HepG2 (cell line): Measurements from ENCODE around the gene COL9A3. TPM values are rescaled to one million over a fixed set of nuclear protein-coding genes. Genes with fewer than 3 reads are reported as not detected.
A peak's percentile ranks its signal among the peaks of the same experiment; 100 is the strongest.

ENCODE experiments used
- ATAC-seq: fragments of 200-7000 bp; cut with Tn5 transposase; 3 replicates; pipeline ENCODE4 v1.9.1; 2020; ENCODE audit warnings: mild to moderate bottlenecking, moderate library complexity
- BruUV-seq: library from RNA; stranded (reverse); fragments of 400-500 nt; replicated peaks from 2 replicates; lab custom pipeline; 2021; lab: Mats Ljungman, UMichigan
- CTCF ChIA-PET: fragments of 300-600 bp; formaldehyde crosslinking; extraction: SDS; loops from one replicate; lab custom pipeline; 2021; ENCODE audit warnings: low total read pairs, inconsistent platforms, low intra/inter-chr PET ratio; lab: Yijun Ruan, JAX
- POLR2A ChIA-PET: fragments of 350-600 bp; sonication (Branson Sonifier 250); formaldehyde crosslinking; loops from one replicate; lab custom pipeline; 2020; ENCODE audit warnings: antibody characterized with exemption, inconsistent platforms; lab: Yijun Ruan, JAX
- DNase-seq: peaks from one replicate; pipeline ENCODE4 v3.0.0-alpha.2; 2015; ENCODE audit warnings: low spot score
- FAIRE-seq: peaks from 3 replicates; lab custom pipeline; 2011; peaks lifted over from hg19 to GRCh38; lab: Jason Lieb, UNC
- H2AFZ ChIP-seq: one replicate; pipeline ENCODE4 v1.6.1; 2011; ENCODE audit warnings: low read length, inconsistent platforms
- H3K27ac ChIP-seq: fragments of 300-600 bp; 3 replicates; pipeline ENCODE4 v1.8.0; 2011; ENCODE audit warnings: mixed run types, mild to moderate bottlenecking, mixed read lengths, low read length, inconsistent platforms; ENCODE audit not compliant: insufficient read depth; ENCODE audit errors: extremely low read length
- H3K27me3 ChIP-seq, 2 experiments: fragments of 200-600 bp in 1 of 2; 2 replicates in 1 of 2; 3 replicates in 1 of 2; pipeline versions ENCODE4 v1.6.0 to v1.8.0; 2011; ENCODE audit warnings: low read length in 2 of 2, mild to moderate bottlenecking in 2 of 2, moderate library complexity in 2 of 2, inconsistent platforms in 1 of 2; ENCODE audit not compliant: insufficient read depth in 2 of 2, control insufficient read depth in 1 of 2
- H3K36me3 ChIP-seq, 2 experiments: fragments of 200-600 bp in 1 of 2; replicated peaks in 1 of 2; 2 replicates in 1 of 2; 3 replicates in 1 of 2; pipeline versions ENCODE4 v1.5.1 to v1.8.0; 2011; ENCODE audit warnings: low read length in 2 of 2, inconsistent platforms in 1 of 2; ENCODE audit not compliant: insufficient read depth in 2 of 2, control insufficient read depth in 1 of 2
- H3K4me1 ChIP-seq: 2 replicates; pipeline ENCODE4 v1.5.1; 2012; ENCODE audit warnings: low read length, inconsistent platforms; ENCODE audit not compliant: insufficient read depth
- H3K4me2 ChIP-seq: 2 replicates; pipeline ENCODE4 v1.6.0; 2011; ENCODE audit warnings: low read depth, low read length, inconsistent platforms
- H3K4me3 ChIP-seq, 3 experiments: fragments of 200-600 bp in 1 of 3; sonication (generic), shearing (Covaris generic) in 1 of 3; replicated peaks in 1 of 3; 2 replicates each; pipeline ENCODE4 v1.5.1; 2011 to 2016; ENCODE audit warnings: low read length in 3 of 3, inconsistent platforms in 2 of 3, low read depth in 2 of 3, mild to moderate bottlenecking in 2 of 3, control low read depth in 1 of 3, mixed read lengths in 1 of 3; ENCODE audit not compliant: insufficient read depth in 1 of 3
- H3K79me2 ChIP-seq: one replicate; pipeline ENCODE4 v1.6.1; 2011; ENCODE audit warnings: low read length, inconsistent platforms; ENCODE audit not compliant: insufficient read depth
- H3K9ac ChIP-seq: 2 replicates; pipeline ENCODE4 v1.6.0; 2011; ENCODE audit warnings: mild to moderate bottlenecking, low read depth, low read length, inconsistent platforms; ENCODE audit not compliant: insufficient read depth
- H3K9me3 ChIP-seq: 2 replicates; pipeline ENCODE4 v1.5.1; 2012; ENCODE audit warnings: mild to moderate bottlenecking, low read length
- H4K20me1 ChIP-seq: 2 replicates; pipeline ENCODE4 v1.6.0; 2011; ENCODE audit warnings: inconsistent platforms, mild to moderate bottlenecking, low read length, moderate library complexity; ENCODE audit not compliant: insufficient read depth
- ATRX ChIP-seq: sonication (generic); formaldehyde crosslinking; IDR thresholded peaks from 2 replicates; pipeline ENCODE4 v1.4.0; 2020; ENCODE audit warnings: missing genetic modification reagents, borderline replicate concordance
- HOXA5 ChIP-seq: sonication (generic); formaldehyde crosslinking; IDR thresholded peaks from 2 replicates; pipeline ENCODE4 v1.4.0; 2020; ENCODE audit warnings: missing genetic modification reagents
- MED8 ChIP-seq: sonication (generic); formaldehyde crosslinking; IDR thresholded peaks from 2 replicates; pipeline ENCODE4 v1.8.1; 2023; ENCODE audit warnings: mild to moderate bottlenecking, missing genetic modification reagents; ENCODE audit not compliant: insufficient replicate concordance
- TRIM22 ChIP-seq: fragments of 450-650 bp; IDR thresholded peaks from 2 replicates; pipeline ENCODE4 v1.6.1; 2017
- ZNF572 ChIP-seq: sonication (generic); formaldehyde crosslinking; IDR thresholded peaks from 2 replicates; pipeline ENCODE4 v1.5.1; 2020; ENCODE audit warnings: mild to moderate bottlenecking, missing genetic modification reagents
- WGBS: methylation state at CpG from one replicate; pipeline ENCODE4 v1.1.6; 2017; ENCODE audit warnings: low lambda C conversion rate; 5-methylcytosine and 5-hydroxymethylcytosine counted together
- in situ Hi-C: cut with HindIII; loops from 2 replicates; pipeline ENCODE4 v1.10.0; 2017; ENCODE audit warnings: low pct_unique_long_range_greater_than_20kb; ENCODE audit not compliant: extremely low pct_ligation_motif_present
- intact Hi-C: fragments of 100-400 bp; cut with micrococcal nuclease; formaldehyde crosslinking; loops from one replicate; pipeline ENCODE4 v1.10.0; 2022; ENCODE audit not compliant: unreplicated experiment
- polyA plus RNA-seq, 8 experiments: library from polyadenylated mRNA; depleted of rRNA in 3 of 8; stranded (reverse) in 7 of 8; unstranded in 1 of 8; fragments of >200 nt; fragmentation: Illumina TruSeq in 4 of 8; extraction: Trizol in 4 of 8; gene quantifications; 2 replicates each; pipeline versions ENCODE4 v1.2.1 to v1.2.3, GENCODE V29; 2011 to 2016; ENCODE audit warnings: low read depth in 4 of 8, missing spikeins in 1 of 8, mixed read lengths in 1 of 8; ENCODE audit not compliant: insufficient read depth in 1 of 8
- total RNA-seq, 5 experiments: library from RNA; depleted of rRNA; stranded (reverse); fragments of >200 nt; fragmentation: Illumina TruSeq; extraction: Trizol; gene quantifications; 2 replicates each; pipeline ENCODE4 v1.2.3, GENCODE V29; 2016; ENCODE audit warnings: low read depth in 1 of 5
- TF ChIP-seq, protein P1 (sequence below): sonication (generic); formaldehyde crosslinking; IDR thresholded peaks from 2 replicates; pipeline ENCODE4 v1.5.0; 2020; ENCODE audit warnings: missing genetic modification reagents
- TF ChIP-seq, protein P2 (sequence below): sonication (generic); formaldehyde crosslinking; IDR thresholded peaks from 2 replicates; pipeline ENCODE4 v1.4.0; 2020; ENCODE audit warnings: missing genetic modification reagents

Gene COL9A3
- total and polyA plus RNA-seq, 2 of the 13 experiments (the other 11 are each of a cell fraction or from before 2014, with no cell fraction given), result 155 to 204 TPM

- no peak for TF ChIP-seq TRIM22
These were observed 26.8 kb downstream of the COL9A3 start (continued) for GRCh38 chr20:62843656-62844055.

GRCh38 chr20:62844182-62844581 lies 27.3 kb downstream of the COL9A3 start:
- Histone ChIP-seq H2AFZ (no peak overlapping the region), H4K20me1 (no peaks in the 10 kb centered on the region), H3K79me2 (no peaks in the 10 kb centered on the region), H3K27ac (no peak overlapping the region)
- no peak for ATAC-seq
- TF ChIP-seq MED8 (CRISPR knock-in tag), result peak; percentile 23
- TF ChIP-seq, protein P1, sequence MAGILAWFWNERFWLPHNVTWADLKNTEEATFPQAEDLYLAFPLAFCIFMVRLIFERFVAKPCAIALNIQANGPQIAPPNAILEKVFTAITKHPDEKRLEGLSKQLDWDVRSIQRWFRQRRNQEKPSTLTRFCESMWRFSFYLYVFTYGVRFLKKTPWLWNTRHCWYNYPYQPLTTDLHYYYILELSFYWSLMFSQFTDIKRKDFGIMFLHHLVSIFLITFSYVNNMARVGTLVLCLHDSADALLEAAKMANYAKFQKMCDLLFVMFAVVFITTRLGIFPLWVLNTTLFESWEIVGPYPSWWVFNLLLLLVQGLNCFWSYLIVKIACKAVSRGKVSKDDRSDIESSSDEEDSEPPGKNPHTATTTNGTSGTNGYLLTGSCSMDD (CRISPR knock-in tag), result no peak
- TF ChIP-seq, protein P2, sequence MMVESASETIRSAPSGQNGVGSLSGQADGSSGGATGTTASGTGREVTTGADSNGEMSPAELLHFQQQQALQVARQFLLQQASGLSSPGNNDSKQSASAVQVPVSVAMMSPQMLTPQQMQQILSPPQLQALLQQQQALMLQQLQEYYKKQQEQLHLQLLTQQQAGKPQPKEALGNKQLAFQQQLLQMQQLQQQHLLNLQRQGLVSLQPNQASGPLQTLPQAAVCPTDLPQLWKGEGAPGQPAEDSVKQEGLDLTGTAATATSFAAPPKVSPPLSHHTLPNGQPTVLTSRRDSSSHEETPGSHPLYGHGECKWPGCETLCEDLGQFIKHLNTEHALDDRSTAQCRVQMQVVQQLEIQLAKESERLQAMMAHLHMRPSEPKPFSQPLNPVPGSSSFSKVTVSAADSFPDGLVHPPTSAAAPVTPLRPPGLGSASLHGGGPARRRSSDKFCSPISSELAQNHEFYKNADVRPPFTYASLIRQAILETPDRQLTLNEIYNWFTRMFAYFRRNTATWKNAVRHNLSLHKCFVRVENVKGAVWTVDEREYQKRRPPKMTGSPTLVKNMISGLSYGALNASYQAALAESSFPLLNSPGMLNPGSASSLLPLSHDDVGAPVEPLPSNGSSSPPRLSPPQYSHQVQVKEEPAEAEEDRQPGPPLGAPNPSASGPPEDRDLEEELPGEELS (CRISPR knock-in tag), result no peak
- no peak for TF ChIP-seq HOXA5 (CRISPR knock-in tag)
- no peak for TF ChIP-seq ZNF572
- TF ChIP-seq ATRX (CRISPR knock-in tag), result no peak
- TF ChIP-seq, all 625 proteins: peak for 1
- H3K4me2 ChIP-seq, result no peak overlapping the region
- no peaks in the 10 kb centered on the region for H3K27me3 ChIP-seq
- ChIA-PET CTCF (no interaction called here), POLR2A (no interaction called here)
- H3K36me3 ChIP-seq, result peaks cover 15 to 31% of the 10 kb centered on the region in 2 experiments
- no peak overlapping the region for H3K4me3 ChIP-seq
- H3K9ac ChIP-seq, result no peak overlapping the region
- no peaks in the 10 kb centered on the region for H3K4me1 ChIP-seq
- FAIRE-seq (no peak), DNase-seq (no peak)
- no peaks in the 10 kb centered on the region for H3K9me3 ChIP-seq
- in situ Hi-C loops (no loop called here), intact Hi-C loops (no loop called here)
- WGBS, result 86% methylated on average over 7 of the region's 7 CpGs
- no TSS peak for BruUV-seq
